ENCODE measurements around the gene SYNE2. TPM values are rescaled to one million over a fixed set of nuclear protein-coding genes. Genes with fewer than 3 reads are reported as not detected.

SYNE2 gene
- total RNA-seq, 1 donor from 2014 or later: 518 TPM

DNA sequence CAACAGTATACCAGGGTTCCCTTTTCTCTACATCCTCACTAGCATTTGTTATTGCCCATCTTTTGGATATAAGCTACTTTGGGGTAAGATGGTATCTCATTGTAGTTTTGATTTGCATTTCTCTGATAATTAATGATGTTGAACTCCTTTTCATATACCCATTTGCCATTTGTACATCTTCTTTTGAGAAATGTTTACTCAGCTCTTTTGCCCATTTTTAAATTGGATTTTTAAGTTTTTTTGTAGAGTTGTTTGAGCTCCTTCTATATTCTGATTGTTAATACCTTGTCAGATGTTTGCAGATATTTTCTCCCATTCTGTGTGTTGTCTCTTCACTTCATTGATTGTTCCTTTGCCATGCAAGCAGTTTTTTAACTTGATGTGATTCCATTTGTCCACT is 419.2 kb downstream of the SYNE2 start:
- no peaks in the 10 kb centered on the region for H3K9me3 ChIP-seq
- H3K27me3 ChIP-seq: no peaks in the 10 kb centered on the region
- no peak overlapping the region for H3K27ac ChIP-seq
- intact Hi-C loops (cut with DNase I): no loop called here
- H3K4me3 ChIP-seq: no peak overlapping the region
- TF ChIP-seq, protein P1, sequence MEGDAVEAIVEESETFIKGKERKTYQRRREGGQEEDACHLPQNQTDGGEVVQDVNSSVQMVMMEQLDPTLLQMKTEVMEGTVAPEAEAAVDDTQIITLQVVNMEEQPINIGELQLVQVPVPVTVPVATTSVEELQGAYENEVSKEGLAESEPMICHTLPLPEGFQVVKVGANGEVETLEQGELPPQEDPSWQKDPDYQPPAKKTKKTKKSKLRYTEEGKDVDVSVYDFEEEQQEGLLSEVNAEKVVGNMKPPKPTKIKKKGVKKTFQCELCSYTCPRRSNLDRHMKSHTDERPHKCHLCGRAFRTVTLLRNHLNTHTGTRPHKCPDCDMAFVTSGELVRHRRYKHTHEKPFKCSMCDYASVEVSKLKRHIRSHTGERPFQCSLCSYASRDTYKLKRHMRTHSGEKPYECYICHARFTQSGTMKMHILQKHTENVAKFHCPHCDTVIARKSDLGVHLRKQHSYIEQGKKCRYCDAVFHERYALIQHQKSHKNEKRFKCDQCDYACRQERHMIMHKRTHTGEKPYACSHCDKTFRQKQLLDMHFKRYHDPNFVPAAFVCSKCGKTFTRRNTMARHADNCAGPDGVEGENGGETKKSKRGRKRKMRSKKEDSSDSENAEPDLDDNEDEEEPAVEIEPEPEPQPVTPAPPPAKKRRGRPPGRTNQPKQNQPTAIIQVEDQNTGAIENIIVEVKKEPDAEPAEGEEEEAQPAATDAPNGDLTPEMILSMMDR (IDR thresholded peaks at IDR 0.05): no peak
- DNase-seq (ENCODE audit: low spot score in 2 of 2): no peak
- no peaks in the 10 kb centered on the region for H3K36me3 ChIP-seq
- H3K4me1 ChIP-seq: no peaks in the 10 kb centered on the region

Other genes with a start within 250 kb of the SYNE2 start
- not detected for gene WDR89, start 211.1 kb upstream of the SYNE2 start, total RNA-seq
- 20.3 TPM for gene SGPP1, start 124.9 kb upstream of the SYNE2 start, total RNA-seq

All from ascending aorta (tissue), 2 donors.